H1 (cell line): ENCODE data around the gene SLC25A20.

Experiments used
- ATF2 ChIP-seq: IDR thresholded peaks from 2 replicates; pipeline ENCODE4 v1.6.1; 2012; ENCODE audit warnings: low read length, inconsistent platforms
- CTCF ChIP-seq, 3 experiments: IDR thresholded peaks; 1 replicate in 2 of 3; 2 replicates in 1 of 3; pipeline versions ENCODE4 v1.5.1 to v1.6.1; 2011; ENCODE audit warnings: low read length in 3 of 3, mild to moderate bottlenecking in 3 of 3, inconsistent platforms in 2 of 3, low read depth in 1 of 3, moderate library complexity in 1 of 3; ENCODE audit not compliant: insufficient read depth in 1 of 3; ENCODE audit errors: control extremely low read depth in 1 of 3
- HDAC6 ChIP-seq: IDR thresholded peaks from one replicate; pipeline ENCODE4 v1.7.1; 2012; ENCODE audit warnings: low read depth, mild to moderate bottlenecking, inconsistent platforms, low read length, moderate library complexity
- JUN ChIP-seq: IDR thresholded peaks from 2 replicates; pipeline ENCODE4 v1.6.1; 2011; ENCODE audit warnings: low read depth, mild to moderate bottlenecking, improper control_type of control experiment, low read length
- KDM4A ChIP-seq: IDR thresholded peaks from one replicate; pipeline ENCODE4 v1.7.1; 2012; ENCODE audit warnings: low read depth, mild to moderate bottlenecking, moderate library complexity, low read length, inconsistent platforms; ENCODE audit not compliant: severe bottlenecking
- POLR2A ChIP-seq, 2 experiments: IDR thresholded peaks; 1 replicate in 1 of 2; 2 replicates in 1 of 2; pipeline ENCODE4 v1.6.1; 2011; ENCODE audit warnings: low read depth in 2 of 2, low read length in 2 of 2, mild to moderate bottlenecking in 2 of 2; ENCODE audit errors: control extremely low read depth in 1 of 2

- no peak for TF ChIP-seq CTCF (IDR thresholded peaks at IDR 0.05; ENCODE audit: control extremely low read depth in 1 of 3, insufficient read depth in 1 of 3, low read depth in 1 of 3, low read length in 3 of 3)
- no peak for TF ChIP-seq ATF2
- no peak for TF ChIP-seq JUN
- no peak for TF ChIP-seq POLR2A (IDR thresholded peaks at IDR 0.05; ENCODE audit: control extremely low read depth in 1 of 2, low read depth in 2 of 2, low read length in 2 of 2)
- TF ChIP-seq HDAC6, result no peak
- no peak for TF ChIP-seq KDM4A
Observed at GRCh38 chr3:48863122-48863521, 35.6 kb downstream of the SLC25A20 start.
